Fibroblast of lung (primary cell): ENCODE measurements around the gene STK11IP. TPM values are rescaled to one million over a fixed set of nuclear protein-coding genes. Genes with fewer than 3 reads are reported as not detected.

Source experiments
- DNase-seq, 2 donors: peaks; one replicate each; pipeline versions ENCODE4 v3.0.0 to v3.0.0-alpha.2; 2010; ENCODE audit warnings: low read depth in 2 of 2
- H2AFZ ChIP-seq: 2 replicates; pipeline ENCODE4 v1.5.1; 2012; ENCODE audit warnings: low read length, control low read depth, inconsistent platforms
- H3K27ac ChIP-seq: 2 replicates; pipeline ENCODE4 v1.5.1; 2011; ENCODE audit warnings: low read length, control low read depth; ENCODE audit not compliant: insufficient read depth
- H3K27me3 ChIP-seq: 2 replicates; pipeline ENCODE4 v1.5.1; 2011; ENCODE audit warnings: mild to moderate bottlenecking, low read length; ENCODE audit not compliant: control insufficient read depth, insufficient read depth
- H3K36me3 ChIP-seq: 2 replicates; pipeline ENCODE4 v1.5.1; 2011; ENCODE audit warnings: low read length; ENCODE audit not compliant: control insufficient read depth, insufficient read depth
- H3K4me1 ChIP-seq: 2 replicates; pipeline ENCODE4 v1.5.1; 2011; ENCODE audit warnings: low read length; ENCODE audit not compliant: control insufficient read depth, insufficient read depth; ENCODE audit errors: extremely low read depth
- H3K4me2 ChIP-seq: 2 replicates; pipeline ENCODE4 v1.5.1; 2011; ENCODE audit warnings: low read length, control low read depth; ENCODE audit not compliant: insufficient read depth; ENCODE audit errors: extremely low read depth
- H3K4me3 ChIP-seq, 4 experiments: fragments of 200-600 bp in 1 of 4; sonication (generic) in 1 of 4; replicated peaks in 1 of 4; 2 replicates each; pipeline ENCODE4 v1.5.1; 2011 to 2016; ENCODE audit warnings: low read length in 4 of 4, low read depth in 3 of 4, mild to moderate bottlenecking in 3 of 4, control low read depth in 2 of 4, inconsistent platforms in 1 of 4, mixed read lengths in 1 of 4; ENCODE audit not compliant: insufficient read depth in 1 of 4; ENCODE audit errors: control extremely low read depth in 1 of 4
- H3K79me2 ChIP-seq: 2 replicates; pipeline ENCODE4 v1.5.1; 2012; ENCODE audit warnings: mild to moderate bottlenecking, low read length, inconsistent platforms; ENCODE audit not compliant: control insufficient read depth, insufficient read depth
- H3K9ac ChIP-seq: 2 replicates; pipeline ENCODE4 v1.5.1; 2011; ENCODE audit warnings: mild to moderate bottlenecking, low read length, control low read depth; ENCODE audit not compliant: insufficient read depth
- H3K9me3 ChIP-seq: 2 replicates; pipeline ENCODE4 v1.5.1; 2012; ENCODE audit warnings: low read depth, low read length; ENCODE audit not compliant: control insufficient read depth, insufficient read depth
- H4K20me1 ChIP-seq: 2 replicates; pipeline ENCODE4 v1.5.1; 2011; ENCODE audit warnings: low read length; ENCODE audit not compliant: control insufficient read depth, insufficient read depth; ENCODE audit errors: extremely low read depth
- EZH2 ChIP-seq: IDR thresholded peaks from 2 replicates; pipeline ENCODE4 v1.5.1; 2012; ENCODE audit warnings: low read length, control low read depth, mild to moderate bottlenecking; ENCODE audit errors: missing control alignments
- polyA plus RNA-seq, 2 donors: library from polyadenylated mRNA; depleted of rRNA in 1 of 2; stranded (reverse) in 1 of 2; unstranded in 1 of 2; fragments of >200 nt; gene quantifications; 2 replicates each; pipeline ENCODE4 v1.2.1, GENCODE V29; 2011 to 2012; ENCODE audit warnings: missing spikeins in 1 of 2
- total RNA-seq: library from RNA; depleted of rRNA; stranded (reverse); fragments of >200 nt; gene quantifications from 2 replicates; pipeline ENCODE4 v1.2.1, GENCODE V29; 2014
- TF ChIP-seq, protein P1 (sequence below), 2 donors: IDR thresholded peaks in 1 of 2; conservative IDR thresholded peaks in 1 of 2; 1 replicate in 1 of 2; 2 replicates in 1 of 2; pipeline ENCODE4 v1.5.1; 2011 to 2012; ENCODE audit warnings: low read length in 2 of 2, control low read depth in 1 of 2, inconsistent platforms in 1 of 2, low read depth in 1 of 2, mild to moderate bottlenecking in 1 of 2

STK11IP gene
- total and polyA plus RNA-seq, 2 donors (not counting 1 experiment from before 2014, with no cell fraction given), result 5.6 to 16.8 TPM

DNA sequence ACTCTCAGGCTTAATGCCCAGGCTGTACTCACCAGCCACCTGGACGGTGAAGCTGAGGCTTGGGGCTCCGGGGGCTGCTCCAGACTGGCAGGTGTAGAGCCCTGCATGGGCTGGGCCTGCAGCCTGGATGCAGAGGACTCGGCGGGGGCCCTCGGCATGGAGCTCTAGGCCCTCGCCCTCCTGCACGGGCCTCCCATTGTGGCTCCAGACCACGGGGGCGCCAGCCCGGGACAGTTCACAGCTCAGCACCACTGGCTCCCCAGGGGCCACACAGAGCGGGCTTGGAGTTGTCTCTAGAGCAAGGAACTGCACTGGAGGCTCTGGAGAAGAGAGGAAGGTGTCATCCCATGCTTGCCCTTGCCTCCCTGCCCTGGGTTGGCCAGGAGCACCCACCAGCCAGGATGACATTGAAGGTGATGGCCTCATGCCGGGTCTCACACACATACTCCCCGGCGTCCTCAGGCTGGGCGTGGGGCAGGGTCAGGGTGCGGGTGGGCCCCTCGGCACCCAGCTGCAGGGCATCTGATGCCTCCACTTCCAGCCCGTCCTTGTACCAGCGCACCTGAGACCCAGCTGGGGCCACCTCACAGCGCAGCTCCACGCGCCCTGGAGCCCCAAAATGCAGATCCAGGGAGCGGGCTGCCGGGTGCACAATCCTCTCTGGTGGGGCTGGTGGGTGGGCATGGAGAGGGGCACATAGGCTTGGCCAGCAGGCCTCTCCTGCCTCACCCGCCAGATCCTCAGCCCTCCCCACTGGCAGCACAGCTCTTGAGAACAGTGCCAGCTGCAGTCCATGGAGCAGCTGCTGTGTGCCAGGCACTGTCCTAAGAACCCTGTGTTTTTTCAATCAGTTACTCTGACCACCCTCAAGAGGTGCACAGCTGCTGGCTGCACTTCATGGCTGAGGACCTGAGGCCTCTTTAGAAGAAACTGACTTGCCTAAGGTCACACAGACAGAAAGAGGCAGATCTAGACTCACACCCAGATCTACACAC, 39.6 kb upstream of the STK11IP start:
- Histone ChIP-seq H3K4me3 (no peak overlapping the region), H3K9me3 (no peaks in the 10 kb centered on the region), H4K20me1 (no peaks in the 10 kb centered on the region), H3K79me2 (no peaks in the 10 kb centered on the region), H3K36me3 (no peaks in the 10 kb centered on the region), H2AFZ (no peak overlapping the region), H3K4me1 (no peaks in the 10 kb centered on the region), H3K4me2 (no peak overlapping the region), H3K27me3 (no peaks in the 10 kb centered on the region), H3K9ac (no peak overlapping the region), H3K27ac (no peak overlapping the region)
- TF ChIP-seq, protein P1, sequence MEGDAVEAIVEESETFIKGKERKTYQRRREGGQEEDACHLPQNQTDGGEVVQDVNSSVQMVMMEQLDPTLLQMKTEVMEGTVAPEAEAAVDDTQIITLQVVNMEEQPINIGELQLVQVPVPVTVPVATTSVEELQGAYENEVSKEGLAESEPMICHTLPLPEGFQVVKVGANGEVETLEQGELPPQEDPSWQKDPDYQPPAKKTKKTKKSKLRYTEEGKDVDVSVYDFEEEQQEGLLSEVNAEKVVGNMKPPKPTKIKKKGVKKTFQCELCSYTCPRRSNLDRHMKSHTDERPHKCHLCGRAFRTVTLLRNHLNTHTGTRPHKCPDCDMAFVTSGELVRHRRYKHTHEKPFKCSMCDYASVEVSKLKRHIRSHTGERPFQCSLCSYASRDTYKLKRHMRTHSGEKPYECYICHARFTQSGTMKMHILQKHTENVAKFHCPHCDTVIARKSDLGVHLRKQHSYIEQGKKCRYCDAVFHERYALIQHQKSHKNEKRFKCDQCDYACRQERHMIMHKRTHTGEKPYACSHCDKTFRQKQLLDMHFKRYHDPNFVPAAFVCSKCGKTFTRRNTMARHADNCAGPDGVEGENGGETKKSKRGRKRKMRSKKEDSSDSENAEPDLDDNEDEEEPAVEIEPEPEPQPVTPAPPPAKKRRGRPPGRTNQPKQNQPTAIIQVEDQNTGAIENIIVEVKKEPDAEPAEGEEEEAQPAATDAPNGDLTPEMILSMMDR (conservative IDR thresholded peaks at IDR 0.05 in 1 of 2, IDR thresholded peaks at IDR 0.05 in 1 of 2; ENCODE audit: low read depth in 1 of 2, low read length in 2 of 2), result no peak
- TF ChIP-seq EZH2, result no peak
- DNase-seq, result no peak

DNA sequence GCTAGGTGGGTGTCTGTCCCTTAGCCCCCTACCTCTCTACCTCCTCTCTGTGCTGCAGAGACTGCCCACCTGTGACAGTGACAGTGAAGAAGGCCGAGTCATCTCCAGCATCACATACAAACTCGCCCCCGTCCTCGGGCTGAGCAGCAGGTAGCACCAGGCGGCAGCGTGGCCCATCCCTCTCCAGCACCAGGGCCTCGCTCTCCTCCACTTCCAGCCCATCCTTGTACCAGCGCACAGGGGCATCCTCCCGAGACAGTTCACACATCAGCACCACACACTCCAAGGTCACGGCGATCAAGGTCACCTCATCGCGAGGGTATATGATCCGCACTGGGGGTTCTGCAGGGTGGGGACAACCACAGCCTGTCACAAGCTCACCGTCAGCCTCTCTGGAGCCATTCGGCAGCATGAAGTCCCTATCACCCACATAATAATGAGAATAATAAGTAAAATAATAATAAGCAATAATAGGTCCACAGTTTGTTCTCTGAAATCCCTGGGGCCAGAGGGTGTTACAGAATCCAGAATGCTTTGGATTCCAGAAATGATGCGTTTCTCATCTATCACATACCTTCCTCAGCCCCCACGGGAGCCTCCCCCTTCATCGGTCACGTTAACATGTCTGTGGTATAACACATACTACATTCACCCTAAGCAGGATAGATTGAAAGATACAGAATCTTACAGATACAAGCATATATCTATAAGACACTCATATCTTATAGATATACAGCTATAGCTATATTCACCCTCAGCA, 38.3 kb upstream of the STK11IP start:
- no peak for DNase-seq

More for the DNA sequence above, 38.3 kb upstream of the STK11IP start:
- Histone ChIP-seq H3K9me3 (no peaks in the 10 kb centered on the region), H3K9ac (no peak overlapping the region), H3K79me2 (no peaks in the 10 kb centered on the region), H3K4me2 (no peak overlapping the region), H3K4me1 (no peaks in the 10 kb centered on the region), H3K36me3 (no peaks in the 10 kb centered on the region), H3K27ac (no peak overlapping the region), H2AFZ (no peak overlapping the region), H3K4me3 (no peak overlapping the region), H4K20me1 (no peaks in the 10 kb centered on the region), H3K27me3 (no peaks in the 10 kb centered on the region)
- TF ChIP-seq EZH2, result no peak
- TF ChIP-seq, protein P1 (conservative IDR thresholded peaks at IDR 0.05 in 1 of 2, IDR thresholded peaks at IDR 0.05 in 1 of 2; ENCODE audit: low read depth in 1 of 2, low read length in 2 of 2), result no peak
